Prostate gland (tissue), 2 donors: ENCODE results near the gene KLC4. TPM values are rescaled to one million over a fixed set of nuclear protein-coding genes. Genes with fewer than 3 reads are reported as not detected.

Experiments used
- DNase-seq: peaks from one replicate; pipeline ENCODE4 v3.0.0-alpha.2; 2019; ENCODE audit warnings: low spot score
- H3K27ac ChIP-seq, 2 donors: fragments of 200-600 bp; sonication (generic); 2 replicates each; pipeline ENCODE4 v1.5.1; 2017 to 2019
- H3K27me3 ChIP-seq: fragments of 200-600 bp; sonication (generic); replicated peaks from 2 replicates; pipeline ENCODE4 v1.5.1; 2019; ENCODE audit not compliant: insufficient read depth
- H3K36me3 ChIP-seq, 2 donors: fragments of 200-600 bp; sonication (generic); 1 replicate in 1 of 2; 2 replicates in 1 of 2; pipeline versions ENCODE4 v1.5.1 to v1.8.1; 2017 to 2019
- H3K4me1 ChIP-seq: fragments of 200-600 bp; sonication (generic); replicated peaks from 2 replicates; pipeline ENCODE4 v1.5.1; 2019
- H3K4me3 ChIP-seq, 2 donors: fragments of 200-600 bp; sonication (generic); 2 replicates each; pipeline ENCODE4 v1.5.1; 2017 to 2019
- H3K9me3 ChIP-seq: fragments of 200-600 bp; sonication (generic); 2 replicates; pipeline ENCODE4 v1.5.1; 2017
- POLR2A ChIP-seq: fragments of 450-650 bp; IDR thresholded peaks from one replicate; pipeline ENCODE4 v1.6.1; 2016; ENCODE audit warnings: antibody characterized with exemption, mild to moderate bottlenecking
- POLR2AphosphoS5 ChIP-seq: sonication (generic); formaldehyde crosslinking; IDR thresholded peaks from one replicate; pipeline ENCODE4 v1.6.1; 2017; ENCODE audit warnings: antibody characterized with exemption
- WGBS: methylation state at CpG from one replicate; pipeline ENCODE4 v1.1.5; 2018; 5-methylcytosine and 5-hydroxymethylcytosine counted together
- intact Hi-C: fragments of 100-400 bp; cut with DNase I; formaldehyde crosslinking; loops from one replicate; pipeline ENCODE4 v1.14.2; 2022
- total RNA-seq, 2 donors: library from RNA; depleted of rRNA; stranded (reverse); fragments of >200 nt; gene quantifications; one replicate each; pipeline ENCODE4 v1.1.0, GENCODE V29; 2016
- TF ChIP-seq, protein P1 (sequence below), 4 experiments: fragments of 200-600 bp in 2 of 4; fragments of 450-650 bp in 2 of 4; sonication (generic) in 2 of 4; IDR thresholded peaks; 1 replicate in 3 of 4; 2 replicates in 1 of 4; pipeline ENCODE4 v1.5.1; 2016 to 2019; ENCODE audit warnings: antibody characterized with exemption in 4 of 4, mild to moderate bottlenecking in 2 of 4, moderate library complexity in 2 of 4

The KLC4 gene
- total RNA-seq, 2 donors from 2014 or later: 27.3 to 41.2 TPM

- 85% methylated on average over 2 of the region's 2 CpGs for WGBS
- Histone ChIP-seq H3K27ac (no peak overlapping the region), H3K4me3 (no peak overlapping the region), H3K27me3 (no peaks in the 10 kb centered on the region), H3K9me3 (no peaks in the 10 kb centered on the region), H3K4me1 (no peaks in the 10 kb centered on the region), H3K36me3 (peaks cover 6 to 9% of the 10 kb centered on the region in 2 donors)
- DNase-seq: no peak
- no peak for TF ChIP-seq POLR2A
- no peak for TF ChIP-seq POLR2AphosphoS5
- TF ChIP-seq, protein P1, sequence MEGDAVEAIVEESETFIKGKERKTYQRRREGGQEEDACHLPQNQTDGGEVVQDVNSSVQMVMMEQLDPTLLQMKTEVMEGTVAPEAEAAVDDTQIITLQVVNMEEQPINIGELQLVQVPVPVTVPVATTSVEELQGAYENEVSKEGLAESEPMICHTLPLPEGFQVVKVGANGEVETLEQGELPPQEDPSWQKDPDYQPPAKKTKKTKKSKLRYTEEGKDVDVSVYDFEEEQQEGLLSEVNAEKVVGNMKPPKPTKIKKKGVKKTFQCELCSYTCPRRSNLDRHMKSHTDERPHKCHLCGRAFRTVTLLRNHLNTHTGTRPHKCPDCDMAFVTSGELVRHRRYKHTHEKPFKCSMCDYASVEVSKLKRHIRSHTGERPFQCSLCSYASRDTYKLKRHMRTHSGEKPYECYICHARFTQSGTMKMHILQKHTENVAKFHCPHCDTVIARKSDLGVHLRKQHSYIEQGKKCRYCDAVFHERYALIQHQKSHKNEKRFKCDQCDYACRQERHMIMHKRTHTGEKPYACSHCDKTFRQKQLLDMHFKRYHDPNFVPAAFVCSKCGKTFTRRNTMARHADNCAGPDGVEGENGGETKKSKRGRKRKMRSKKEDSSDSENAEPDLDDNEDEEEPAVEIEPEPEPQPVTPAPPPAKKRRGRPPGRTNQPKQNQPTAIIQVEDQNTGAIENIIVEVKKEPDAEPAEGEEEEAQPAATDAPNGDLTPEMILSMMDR (IDR thresholded peaks at IDR 0.05): no peak
- intact Hi-C loops: no loop called here
These were observed 25.3 kb upstream of the KLC4 start for GRCh38 chr6:43034190-43034525.

DNA sequence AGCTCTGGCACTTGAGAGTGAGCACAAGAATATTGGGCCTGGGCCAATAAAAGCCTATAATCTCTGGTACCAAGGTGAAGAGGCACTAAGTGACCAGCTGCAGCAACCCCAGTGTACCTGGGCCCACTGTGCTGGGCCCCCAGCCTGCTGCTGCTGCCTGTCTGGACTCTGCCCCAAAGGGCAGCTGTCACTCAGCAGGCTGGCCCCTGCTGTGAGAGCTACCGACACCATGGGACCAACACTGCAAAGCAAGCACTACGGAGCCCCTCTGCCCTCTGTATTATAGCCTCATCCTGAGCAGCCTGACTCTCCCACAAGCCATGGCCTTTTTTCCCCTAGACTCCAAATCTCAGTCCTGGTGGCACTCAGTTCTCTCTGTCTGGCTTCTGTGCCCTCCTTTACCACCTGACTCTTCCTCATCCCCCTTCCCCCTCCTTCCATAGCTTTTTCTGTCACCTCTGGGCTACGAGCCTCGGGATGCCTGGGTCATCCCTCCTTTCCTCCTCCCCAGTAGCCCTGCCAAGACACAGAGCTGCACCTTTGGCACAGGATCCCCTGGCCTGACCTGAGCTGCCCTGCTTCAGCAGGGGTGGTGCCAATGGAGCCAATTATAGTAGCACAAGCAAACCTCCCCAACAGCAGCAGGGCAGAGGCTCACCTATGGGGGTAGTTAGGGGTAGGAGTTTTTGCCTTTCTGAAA lies 23.8 kb upstream of the KLC4 start:
- Histone ChIP-seq H3K36me3 (peaks cover 0 to 6% of the 10 kb centered on the region in 2 donors), H3K4me1 (no peaks in the 10 kb centered on the region), H3K4me3 (no peak overlapping the region), H3K9me3 (no peaks in the 10 kb centered on the region), H3K27ac (no peak overlapping the region), H3K27me3 (no peaks in the 10 kb centered on the region)
- DNase-seq: no peak
- 64% methylated on average over 4 of the region's 4 CpGs for WGBS
- TF ChIP-seq, protein P1 (IDR thresholded peaks at IDR 0.05): no peak
- no peak for TF ChIP-seq POLR2AphosphoS5
- no peak for TF ChIP-seq POLR2A
- intact Hi-C loops: no loop called here

DNA sequence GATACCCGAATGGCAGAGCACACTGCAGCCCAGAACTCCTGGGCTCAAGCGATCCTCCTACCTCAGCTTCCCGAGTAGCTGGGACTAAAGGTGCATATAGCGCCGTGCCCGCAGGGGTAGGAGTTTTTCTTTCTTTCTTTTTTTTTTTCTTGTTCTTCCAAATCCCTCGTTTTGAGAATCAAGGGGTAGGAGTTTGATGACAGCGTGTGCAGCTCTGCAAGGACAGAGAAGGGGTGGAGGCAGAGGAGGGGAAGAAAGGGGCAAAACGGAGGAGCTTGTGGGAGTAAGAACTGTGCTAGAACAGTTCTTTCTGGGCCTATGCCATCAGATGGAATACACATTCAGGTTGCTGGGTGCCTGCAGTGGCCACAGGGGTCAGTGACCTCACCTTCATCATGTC lies 22.7 kb upstream of the KLC4 start:
- TF ChIP-seq POLR2AphosphoS5 (no peak), POLR2A (no peak)
- TF ChIP-seq, protein P1 (IDR thresholded peaks at IDR 0.05): no peak
- intact Hi-C loops: no loop called here
- H3K27me3 ChIP-seq: no peaks in the 10 kb centered on the region
- 91% methylated on average over 9 of the region's 9 CpGs for WGBS
- no peak overlapping the region for H3K4me3 ChIP-seq
- no peaks in the 10 kb centered on the region for H3K4me1 ChIP-seq
- no peak for DNase-seq
- no peak overlapping the region for H3K27ac ChIP-seq
- H3K9me3 ChIP-seq: no peaks in the 10 kb centered on the region
- peaks cover 0 to 6% of the 10 kb centered on the region in 2 donors for H3K36me3 ChIP-seq

- Histone ChIP-seq H3K27ac (no peak overlapping the region), H3K36me3 (peaks cover under 1 to 6% of the 10 kb centered on the region in 2 donors), H3K9me3 (no peaks in the 10 kb centered on the region), H3K4me3 (no peak overlapping the region), H3K27me3 (no peaks in the 10 kb centered on the region), H3K4me1 (no peaks in the 10 kb centered on the region)
- TF ChIP-seq POLR2AphosphoS5 (no peak), POLR2A (no peak)
- TF ChIP-seq, protein P1 (IDR thresholded peaks at IDR 0.05): no peak
- no peak for DNase-seq
- intact Hi-C loops: no loop called here
- WGBS: 82% methylated on average over 5 of the region's 5 CpGs
These were observed 22.2 kb upstream of the KLC4 start for GRCh38 chr6:43037197-43037596.

GRCh38 chr6:43037706-43038105 lies 21.7 kb upstream of the KLC4 start:
- no peaks in the 10 kb centered on the region for H3K27me3 ChIP-seq
- DNase-seq: no peak
- no peak overlapping the region for H3K27ac ChIP-seq
- peaks cover 6% of the 10 kb centered on the region in 2 donors for H3K36me3 ChIP-seq
- H3K4me1 ChIP-seq: no peaks in the 10 kb centered on the region
- H3K9me3 ChIP-seq: no peaks in the 10 kb centered on the region
- H3K4me3 ChIP-seq: no peak overlapping the region
- intact Hi-C loops: no loop called here
- TF ChIP-seq POLR2A (no peak), POLR2AphosphoS5 (no peak)
- TF ChIP-seq, protein P1 (IDR thresholded peaks at IDR 0.05): no peak
- WGBS: 80% methylated on average over 7 of the region's 9 CpGs
